ENCODE measurements around the gene ARHGEF37.

Gene ARHGEF37

GRCh38 chr5:149622466-149622865, 41.2 kb downstream of the ARHGEF37 start:
- H3K4me3 ChIP-seq (ENCODE audit: low read depth in 1 of 5, low read length in 5 of 5) = no peak overlapping the region
- H3K9ac ChIP-seq (ENCODE audit: low read length in 5 of 5) = no peak overlapping the region
- H3K36me3 ChIP-seq (ENCODE audit: control insufficient read depth in 5 of 5, insufficient read depth in 5 of 5, low read length in 5 of 5) = peaks cover 0 to 90% (median 50%) of the 10 kb centered on the region in 5 donors
- H3K27ac ChIP-seq (ENCODE audit: low read depth, low read length) = no peak overlapping the region
- H3K9me3 ChIP-seq (ENCODE audit: control insufficient read depth in 5 of 5, low read length in 5 of 5) = no peaks in the 10 kb centered on the region
- H3K27me3 ChIP-seq (ENCODE audit: control insufficient read depth in 5 of 5, insufficient read depth in 4 of 5, low read length in 5 of 5) = no peaks in the 10 kb centered on the region
- H3K4me1 ChIP-seq (ENCODE audit: control insufficient read depth in 5 of 5, insufficient read depth in 5 of 5, low read length in 5 of 5) = peaks cover 0 to 7% (median 4%) of the 10 kb centered on the region in 5 donors

GRCh38 chr5:149623473-149623872, 42.2 kb downstream of the ARHGEF37 start:
- H3K9ac ChIP-seq (ENCODE audit: low read length in 5 of 5) = no peak overlapping the region
- H3K27ac ChIP-seq (ENCODE audit: low read depth, low read length) = no peak overlapping the region
- no peaks in the 10 kb centered on the region for H3K27me3 ChIP-seq (ENCODE audit: control insufficient read depth in 5 of 5, insufficient read depth in 4 of 5, low read length in 5 of 5)
- peaks cover 0 to 8% (median 2%) of the 10 kb centered on the region in 5 donors for H3K4me1 ChIP-seq (ENCODE audit: control insufficient read depth in 5 of 5, insufficient read depth in 5 of 5, low read length in 5 of 5)
- peaks cover 0 to 87% (median 49%) of the 10 kb centered on the region in 5 donors for H3K36me3 ChIP-seq (ENCODE audit: control insufficient read depth in 5 of 5, insufficient read depth in 5 of 5, low read length in 5 of 5)
- no peaks in the 10 kb centered on the region for H3K9me3 ChIP-seq (ENCODE audit: control insufficient read depth in 5 of 5, low read length in 5 of 5)
- no peak overlapping the region for H3K4me3 ChIP-seq (ENCODE audit: low read depth in 1 of 5, low read length in 5 of 5)

- H3K4me1 ChIP-seq (ENCODE audit: control insufficient read depth in 5 of 5, insufficient read depth in 5 of 5, low read length in 5 of 5) = peaks cover 0 to 6% (median 0%) of the 10 kb centered on the region in 5 donors
- H3K27ac ChIP-seq (ENCODE audit: low read depth, low read length) = no peak overlapping the region
- H3K4me3 ChIP-seq (ENCODE audit: low read depth in 1 of 5, low read length in 5 of 5) = no peak overlapping the region
- peaks cover 0 to 84% (median 45%) of the 10 kb centered on the region in 5 donors for H3K36me3 ChIP-seq (ENCODE audit: control insufficient read depth in 5 of 5, insufficient read depth in 5 of 5, low read length in 5 of 5)
- H3K27me3 ChIP-seq (ENCODE audit: control insufficient read depth in 5 of 5, insufficient read depth in 4 of 5, low read length in 5 of 5) = no peaks in the 10 kb centered on the region
- no peak overlapping the region for H3K9ac ChIP-seq (ENCODE audit: low read length in 5 of 5)
- H3K9me3 ChIP-seq (ENCODE audit: control insufficient read depth in 5 of 5, low read length in 5 of 5) = no peaks in the 10 kb centered on the region
These were observed 45.8 kb downstream of the ARHGEF37 start for GRCh38 chr5:149627070-149627469.

GRCh38 chr5:149628221-149628620, 46.9 kb downstream of the ARHGEF37 start:
- H3K27me3 ChIP-seq (ENCODE audit: control insufficient read depth in 5 of 5, insufficient read depth in 4 of 5, low read length in 5 of 5) = no peaks in the 10 kb centered on the region
- H3K27ac ChIP-seq (ENCODE audit: low read depth, low read length) = no peak overlapping the region
- peaks cover 0 to 79% (median 35%) of the 10 kb centered on the region in 5 donors for H3K36me3 ChIP-seq (ENCODE audit: control insufficient read depth in 5 of 5, insufficient read depth in 5 of 5, low read length in 5 of 5)
- no peak overlapping the region for H3K4me3 ChIP-seq (ENCODE audit: low read depth in 1 of 5, low read length in 5 of 5)
- no peak overlapping the region for H3K9ac ChIP-seq (ENCODE audit: low read length in 5 of 5)
- H3K9me3 ChIP-seq (ENCODE audit: control insufficient read depth in 5 of 5, low read length in 5 of 5) = no peaks in the 10 kb centered on the region
- H3K4me1 ChIP-seq (ENCODE audit: control insufficient read depth in 5 of 5, insufficient read depth in 5 of 5, low read length in 5 of 5) = peaks cover 0 to 7% (median 5%) of the 10 kb centered on the region in 5 donors

- peaks cover 0 to 72% (median 30%) of the 10 kb centered on the region in 5 donors for H3K36me3 ChIP-seq (ENCODE audit: control insufficient read depth in 5 of 5, insufficient read depth in 5 of 5, low read length in 5 of 5)
- H3K9ac ChIP-seq (ENCODE audit: low read length in 5 of 5) = no peak overlapping the region
- no peak overlapping the region for H3K27ac ChIP-seq (ENCODE audit: low read depth, low read length)
- no peaks in the 10 kb centered on the region for H3K27me3 ChIP-seq (ENCODE audit: control insufficient read depth in 5 of 5, insufficient read depth in 4 of 5, low read length in 5 of 5)
- no peak overlapping the region for H3K4me3 ChIP-seq (ENCODE audit: low read depth in 1 of 5, low read length in 5 of 5)
- H3K9me3 ChIP-seq (ENCODE audit: control insufficient read depth in 5 of 5, low read length in 5 of 5) = no peaks in the 10 kb centered on the region
- H3K4me1 ChIP-seq (ENCODE audit: control insufficient read depth in 5 of 5, insufficient read depth in 5 of 5, low read length in 5 of 5) = peaks cover 0 to 7% (median 5%) of the 10 kb centered on the region in 5 donors
These were observed 47.6 kb downstream of the ARHGEF37 start for GRCh38 chr5:149628846-149629388.

GRCh38 chr5:149629421-149629820, 48.1 kb downstream of the ARHGEF37 start:
- Histone ChIP-seq H3K9me3 (ENCODE audit: control insufficient read depth in 5 of 5, low read length in 5 of 5) (no peaks in the 10 kb centered on the region), H3K4me1 (ENCODE audit: control insufficient read depth in 5 of 5, insufficient read depth in 5 of 5, low read length in 5 of 5) (peaks cover 0 to 7% (median 5%) of the 10 kb centered on the region in 5 donors), H3K36me3 (ENCODE audit: control insufficient read depth in 5 of 5, insufficient read depth in 5 of 5, low read length in 5 of 5) (peaks cover 0 to 67% (median 25%) of the 10 kb centered on the region in 5 donors), H3K9ac (ENCODE audit: low read length in 5 of 5) (no peak overlapping the region), H3K27me3 (ENCODE audit: control insufficient read depth in 5 of 5, insufficient read depth in 4 of 5, low read length in 5 of 5) (no peaks in the 10 kb centered on the region), H3K4me3 (ENCODE audit: low read depth in 1 of 5, low read length in 5 of 5) (no peak overlapping the region), H3K27ac (ENCODE audit: low read depth, low read length) (no peak overlapping the region)

GRCh38 chr5:149630337-149630736, 49.0 kb downstream of the ARHGEF37 start:
- H3K9me3 ChIP-seq (ENCODE audit: control insufficient read depth in 5 of 5, low read length in 5 of 5) = no peaks in the 10 kb centered on the region
- no peaks in the 10 kb centered on the region for H3K27me3 ChIP-seq (ENCODE audit: control insufficient read depth in 5 of 5, insufficient read depth in 4 of 5, low read length in 5 of 5)
- H3K27ac ChIP-seq (ENCODE audit: low read depth, low read length) = no peak overlapping the region
- peaks cover 0 to 7% (median 5%) of the 10 kb centered on the region in 5 donors for H3K4me1 ChIP-seq (ENCODE audit: control insufficient read depth in 5 of 5, insufficient read depth in 5 of 5, low read length in 5 of 5)
- H3K4me3 ChIP-seq (ENCODE audit: low read depth in 1 of 5, low read length in 5 of 5) = no peak overlapping the region
- peaks cover 0 to 58% (median 23%) of the 10 kb centered on the region in 5 donors for H3K36me3 ChIP-seq (ENCODE audit: control insufficient read depth in 5 of 5, insufficient read depth in 5 of 5, low read length in 5 of 5)
- H3K9ac ChIP-seq (ENCODE audit: low read length in 5 of 5) = no peak overlapping the region

- peaks cover 0 to 46% (median 16%) of the 10 kb centered on the region in 5 donors for H3K36me3 ChIP-seq (ENCODE audit: control insufficient read depth in 5 of 5, insufficient read depth in 5 of 5, low read length in 5 of 5)
- H3K4me3 ChIP-seq (ENCODE audit: low read depth in 1 of 5, low read length in 5 of 5) = no peak overlapping the region
- no peak overlapping the region for H3K9ac ChIP-seq (ENCODE audit: low read length in 5 of 5)
- no peaks in the 10 kb centered on the region for H3K27me3 ChIP-seq (ENCODE audit: control insufficient read depth in 5 of 5, insufficient read depth in 4 of 5, low read length in 5 of 5)
- no peak overlapping the region for H3K27ac ChIP-seq (ENCODE audit: low read depth, low read length)
- H3K9me3 ChIP-seq (ENCODE audit: control insufficient read depth in 5 of 5, low read length in 5 of 5) = no peaks in the 10 kb centered on the region
- H3K4me1 ChIP-seq (ENCODE audit: control insufficient read depth in 5 of 5, insufficient read depth in 5 of 5, low read length in 5 of 5) = peaks cover 0 to 7% (median 5%) of the 10 kb centered on the region in 5 donors
These were observed 50.2 kb downstream of the ARHGEF37 start for GRCh38 chr5:149631506-149631905.

GRCh38 chr5:149632311-149633251, 51.3 kb downstream of the ARHGEF37 start:
- Histone ChIP-seq H3K4me3 (ENCODE audit: low read depth in 1 of 5, low read length in 5 of 5) (no peak overlapping the region), H3K27ac (ENCODE audit: low read depth, low read length) (no peak overlapping the region), H3K9ac (ENCODE audit: low read length in 5 of 5) (no peak overlapping the region), H3K27me3 (ENCODE audit: control insufficient read depth in 5 of 5, insufficient read depth in 4 of 5, low read length in 5 of 5) (no peaks in the 10 kb centered on the region), H3K4me1 (ENCODE audit: control insufficient read depth in 5 of 5, insufficient read depth in 5 of 5, low read length in 5 of 5) (peaks cover 0 to 7% (median 5%) of the 10 kb centered on the region in 5 donors), H3K36me3 (ENCODE audit: control insufficient read depth in 5 of 5, insufficient read depth in 5 of 5, low read length in 5 of 5) (peaks cover 0 to 36% (median 11%) of the 10 kb centered on the region in 5 donors), H3K9me3 (ENCODE audit: control insufficient read depth in 5 of 5, low read length in 5 of 5) (no peaks in the 10 kb centered on the region)
